ENCODE results near the gene SLC7A1.
"Not testable (repeated sequence)": the region's sequence is repeated elsewhere in the genome, so short reads cannot be mapped to it uniquely, and the experiment has no call there.

Gene SLC7A1

GRCh38 chr13:29595380-29596063 lies at the start of gene SLC7A1:
SLC7A1 (minus strand) TSS chr13:29595688; CDS start chr13:29536188, 59,500 bp downstream.
- Histone ChIP-seq H3K9ac (ENCODE audit: low read depth, low read length) (peak within 1 kb of the TSS; percentile 88), H3K9me3 (ENCODE audit: insufficient read depth, low read depth, low read length) (no peaks in the 10 kb centered on the region), H3K36me3 (ENCODE audit: insufficient read depth, low read depth, low read length) (peaks cover 6% of the 10 kb centered on the region; the same call in 1 of the 2 replicates), H3K4me1 (ENCODE audit: insufficient read depth, low read length) (peaks cover 8% of the 10 kb centered on the region; the same call in 1 of the 2 replicates), H3K27me3 (ENCODE audit: insufficient read depth, low read length) (peaks cover 13% of the 10 kb centered on the region), H3K27ac (ENCODE audit: low read length) (peak within 1 kb of the TSS; percentile 22), H3K4me3 (ENCODE audit: low read length) (peak within 1 kb of the TSS; percentile 89)

DNA sequence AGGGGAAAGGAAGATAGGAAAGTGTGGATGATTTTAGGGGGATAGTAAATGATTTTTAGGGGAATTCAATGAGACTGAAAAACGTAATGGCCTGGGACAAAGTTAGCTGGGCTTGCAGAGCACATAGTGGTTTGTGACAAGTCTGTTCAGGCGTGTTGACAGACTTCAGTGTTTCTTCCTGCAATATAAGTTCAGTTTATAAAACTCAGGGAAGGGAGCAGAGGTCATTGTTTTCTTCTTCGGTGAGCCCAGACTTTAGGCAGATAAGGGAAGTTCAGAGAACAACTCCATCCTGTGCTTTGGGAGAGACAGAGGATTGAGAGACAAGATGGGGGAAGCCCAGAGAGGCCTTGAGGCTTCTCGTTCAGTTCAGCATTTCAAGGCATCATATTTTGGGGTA lies 45.2 kb upstream of the SLC7A1 start:
- Histone ChIP-seq H3K4me1 (ENCODE audit: insufficient read depth, low read length) (no peaks in the 10 kb centered on the region), H3K4me3 (ENCODE audit: low read length) (no peak overlapping the region), H3K9me3 (ENCODE audit: insufficient read depth, low read depth, low read length) (no peaks in the 10 kb centered on the region), H3K9ac (ENCODE audit: low read depth, low read length) (no peak overlapping the region), H3K36me3 (ENCODE audit: insufficient read depth, low read depth, low read length) (no peaks in the 10 kb centered on the region), H3K27ac (ENCODE audit: low read length) (no peak overlapping the region), H3K27me3 (ENCODE audit: insufficient read depth, low read length) (no peaks in the 10 kb centered on the region)

DNA sequence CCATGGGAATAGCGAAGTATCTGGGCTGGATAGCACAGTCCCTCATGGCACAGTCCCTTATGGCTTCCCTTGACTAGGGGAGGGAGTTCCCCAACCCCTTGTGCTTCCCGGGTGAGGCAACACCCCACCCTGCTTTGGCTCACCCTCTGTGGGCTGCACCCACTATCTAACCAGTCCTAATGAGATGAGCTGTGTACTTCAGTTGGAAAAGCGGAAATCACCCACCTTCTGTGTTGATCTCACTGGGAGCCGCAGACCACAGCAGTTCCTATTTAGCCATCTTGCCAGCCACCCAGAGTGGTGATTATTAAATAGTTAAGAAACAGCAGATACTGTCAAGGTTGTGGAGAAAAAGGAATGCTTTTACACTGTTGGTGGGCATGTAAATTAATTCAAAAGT lies 41.3 kb upstream of the SLC7A1 start:
- H3K4me1 ChIP-seq (ENCODE audit: insufficient read depth, low read length); H3K4me3 ChIP-seq (ENCODE audit: low read length); H3K27me3 ChIP-seq (ENCODE audit: insufficient read depth, low read length); H3K36me3 ChIP-seq (ENCODE audit: insufficient read depth, low read depth, low read length); H3K9ac ChIP-seq (ENCODE audit: low read depth, low read length); H3K27ac ChIP-seq (ENCODE audit: low read length); H3K9me3 ChIP-seq (ENCODE audit: insufficient read depth, low read depth, low read length): not testable (repeated sequence)

- H3K27ac ChIP-seq (ENCODE audit: low read length) = no peak overlapping the region
- no peak overlapping the region for H3K9ac ChIP-seq (ENCODE audit: low read depth, low read length)
- H3K27me3 ChIP-seq (ENCODE audit: insufficient read depth, low read length) = no peaks in the 10 kb centered on the region
- no peaks in the 10 kb centered on the region for H3K36me3 ChIP-seq (ENCODE audit: insufficient read depth, low read depth, low read length)
- no peaks in the 10 kb centered on the region for H3K4me1 ChIP-seq (ENCODE audit: insufficient read depth, low read length)
- H3K9me3 ChIP-seq (ENCODE audit: insufficient read depth, low read depth, low read length) = no peaks in the 10 kb centered on the region
- no peak overlapping the region for H3K4me3 ChIP-seq (ENCODE audit: low read length)
Measured at GRCh38 chr13:29624997-29625396, 29.5 kb upstream of the SLC7A1 start.

GRCh38 chr13:29621841-29622240 lies 26.4 kb upstream of the SLC7A1 start:
- Histone ChIP-seq H3K27ac (ENCODE audit: low read length) (no peak overlapping the region), H3K4me3 (ENCODE audit: low read length) (no peak overlapping the region), H3K4me1 (ENCODE audit: insufficient read depth, low read length) (no peaks in the 10 kb centered on the region), H3K27me3 (ENCODE audit: insufficient read depth, low read length) (no peaks in the 10 kb centered on the region), H3K9me3 (ENCODE audit: insufficient read depth, low read depth, low read length) (no peaks in the 10 kb centered on the region), H3K36me3 (ENCODE audit: insufficient read depth, low read depth, low read length) (no peaks in the 10 kb centered on the region), H3K9ac (ENCODE audit: low read depth, low read length) (no peak overlapping the region)

DNA sequence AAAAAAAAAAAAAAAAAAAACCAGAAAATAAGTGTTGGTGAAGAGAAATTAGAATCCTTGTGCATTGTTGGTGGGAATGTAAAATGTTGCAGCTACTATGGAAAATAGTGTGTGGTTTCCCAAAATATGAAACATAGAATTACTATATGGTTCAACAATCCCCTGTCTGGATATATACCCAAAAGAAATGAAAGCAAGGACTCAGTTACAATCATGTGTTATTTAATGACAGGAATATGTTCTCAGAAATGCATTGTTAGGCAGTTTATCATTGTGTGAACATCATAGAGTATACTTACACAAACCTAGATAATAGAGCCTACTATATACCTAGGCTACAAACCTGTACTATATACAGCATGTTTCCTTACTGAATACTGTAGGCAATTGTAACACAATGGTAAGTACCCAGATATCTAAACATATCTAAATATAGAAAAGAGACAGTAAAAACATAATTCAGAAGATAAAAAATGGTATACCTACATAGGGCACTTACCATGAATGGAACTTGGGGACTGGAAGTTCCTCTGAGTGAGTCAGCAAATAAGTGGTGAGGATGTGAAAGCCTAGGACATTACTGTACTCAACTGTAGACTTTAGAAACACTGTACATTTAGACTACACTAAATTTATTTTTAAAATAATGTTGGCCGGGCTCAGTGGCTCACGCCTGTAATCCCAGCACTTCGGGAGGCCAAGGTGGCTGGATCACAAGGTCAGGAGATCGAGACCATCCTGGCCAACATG lies 25.7 kb upstream of the SLC7A1 start:
- Histone ChIP-seq H3K4me3 (ENCODE audit: low read length) (no peak overlapping the region), H3K27ac (ENCODE audit: low read length) (no peak overlapping the region), H3K9ac (ENCODE audit: low read depth, low read length) (no peak overlapping the region), H3K27me3 (ENCODE audit: insufficient read depth, low read length) (no peaks in the 10 kb centered on the region), H3K4me1 (ENCODE audit: insufficient read depth, low read length) (no peaks in the 10 kb centered on the region), H3K36me3 (ENCODE audit: insufficient read depth, low read depth, low read length) (no peaks in the 10 kb centered on the region), H3K9me3 (ENCODE audit: insufficient read depth, low read depth, low read length) (no peaks in the 10 kb centered on the region)

- no peak overlapping the region for H3K27ac ChIP-seq (ENCODE audit: low read length)
- H3K4me1 ChIP-seq (ENCODE audit: insufficient read depth, low read length) = no peaks in the 10 kb centered on the region
- H3K9me3 ChIP-seq (ENCODE audit: insufficient read depth, low read depth, low read length) = no peaks in the 10 kb centered on the region
- H3K36me3 ChIP-seq (ENCODE audit: insufficient read depth, low read depth, low read length) = no peaks in the 10 kb centered on the region
- H3K4me3 ChIP-seq (ENCODE audit: low read length) = no peak overlapping the region
- H3K9ac ChIP-seq (ENCODE audit: low read depth, low read length) = no peak overlapping the region
- H3K27me3 ChIP-seq (ENCODE audit: insufficient read depth, low read length) = no peaks in the 10 kb centered on the region
Measured at GRCh38 chr13:29619995-29620394, 24.5 kb upstream of the SLC7A1 start.

DNA sequence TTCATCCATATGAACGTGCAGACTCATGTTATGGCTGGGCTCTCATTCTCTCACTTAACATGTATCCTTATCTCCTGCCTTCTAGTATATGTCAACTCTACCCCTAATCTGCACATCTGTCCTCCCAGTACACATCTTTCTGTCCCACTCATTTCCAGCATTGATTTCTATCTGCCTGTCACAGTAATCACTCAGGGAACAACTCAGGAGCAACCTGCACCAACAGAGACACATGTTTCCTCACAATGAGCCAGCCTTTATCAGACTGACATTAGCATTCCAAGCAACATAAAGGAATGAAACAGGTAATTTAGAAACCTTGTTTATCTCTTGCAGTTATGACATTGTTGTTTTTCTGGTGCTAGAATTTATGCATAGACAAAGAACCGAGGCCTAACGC lies 17.6 kb upstream of the SLC7A1 start:
- Histone ChIP-seq H3K27ac (ENCODE audit: low read length) (no peak overlapping the region), H3K27me3 (ENCODE audit: insufficient read depth, low read length) (no peaks in the 10 kb centered on the region), H3K4me3 (ENCODE audit: low read length) (no peak overlapping the region), H3K9me3 (ENCODE audit: insufficient read depth, low read depth, low read length) (no peaks in the 10 kb centered on the region), H3K4me1 (ENCODE audit: insufficient read depth, low read length) (no peaks in the 10 kb centered on the region), H3K36me3 (ENCODE audit: insufficient read depth, low read depth, low read length) (no peaks in the 10 kb centered on the region), H3K9ac (ENCODE audit: low read depth, low read length) (no peak overlapping the region)

DNA sequence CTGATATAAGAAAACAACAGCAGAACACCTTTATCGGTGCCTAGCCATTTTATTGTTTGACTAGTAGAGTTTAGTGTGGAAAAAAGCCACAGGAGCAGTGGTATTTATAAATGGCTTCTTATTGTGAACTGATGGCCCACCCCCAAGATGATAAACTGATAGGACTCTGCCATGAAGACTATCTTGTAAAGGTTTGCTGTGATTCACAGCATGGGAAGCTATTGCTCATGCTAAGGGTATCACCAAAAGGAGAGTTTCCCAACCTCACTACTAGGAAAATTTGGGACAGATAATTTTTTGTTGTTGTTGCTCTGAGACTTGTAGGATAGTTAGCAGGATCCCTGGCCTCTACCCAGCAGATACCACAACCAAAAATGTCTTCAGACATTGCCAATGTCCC lies 12.0 kb upstream of the SLC7A1 start:
- no peaks in the 10 kb centered on the region for H3K4me1 ChIP-seq (ENCODE audit: insufficient read depth, low read length)
- H3K36me3 ChIP-seq (ENCODE audit: insufficient read depth, low read depth, low read length) = no peaks in the 10 kb centered on the region
- H3K9ac ChIP-seq (ENCODE audit: low read depth, low read length) = no peak overlapping the region
- H3K27me3 ChIP-seq (ENCODE audit: insufficient read depth, low read length) = no peaks in the 10 kb centered on the region
- H3K4me3 ChIP-seq (ENCODE audit: low read length) = no peak overlapping the region
- H3K9me3 ChIP-seq (ENCODE audit: insufficient read depth, low read depth, low read length) = no peaks in the 10 kb centered on the region
- no peak overlapping the region for H3K27ac ChIP-seq (ENCODE audit: low read length)

DNA sequence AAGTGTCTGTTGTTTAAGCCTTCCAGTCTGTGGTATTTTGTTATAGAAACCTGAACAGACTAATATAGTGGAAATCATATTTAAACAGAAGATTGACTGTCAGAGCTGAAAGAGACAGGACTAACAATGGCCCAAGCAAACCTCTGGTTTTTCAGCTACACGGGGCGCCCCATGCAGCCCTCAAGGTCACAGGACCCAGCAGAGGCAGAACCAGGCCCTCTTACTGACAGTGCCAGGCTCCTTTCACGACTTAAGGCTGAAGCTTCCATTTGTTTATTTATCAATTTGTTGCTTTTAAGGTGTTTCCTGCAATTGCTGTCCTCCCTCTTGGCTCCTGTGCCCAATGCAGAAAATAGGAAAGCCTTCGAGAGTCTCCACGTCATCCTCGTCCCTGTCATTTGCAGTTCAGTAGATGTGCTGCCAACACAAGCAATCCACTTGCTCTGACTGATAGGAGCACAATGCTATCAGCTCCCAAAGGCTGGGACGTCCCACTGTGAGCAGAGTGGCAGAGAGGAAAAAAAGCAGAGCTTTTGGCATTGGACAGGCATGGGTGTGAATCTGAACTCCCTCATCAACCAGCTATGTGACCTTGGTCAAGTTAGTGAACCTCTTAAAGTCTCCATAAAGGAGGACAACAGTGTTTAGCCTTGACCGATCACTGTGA lies 10.5 kb upstream of the SLC7A1 start:
- Histone ChIP-seq H3K27me3 (ENCODE audit: insufficient read depth, low read length) (no peaks in the 10 kb centered on the region), H3K9me3 (ENCODE audit: insufficient read depth, low read depth, low read length) (no peaks in the 10 kb centered on the region), H3K27ac (ENCODE audit: low read length) (no peak overlapping the region), H3K4me3 (ENCODE audit: low read length) (no peak overlapping the region), H3K4me1 (ENCODE audit: insufficient read depth, low read length) (no peaks in the 10 kb centered on the region), H3K36me3 (ENCODE audit: insufficient read depth, low read depth, low read length) (no peaks in the 10 kb centered on the region), H3K9ac (ENCODE audit: low read depth, low read length) (no peak overlapping the region)

GRCh38 chr13:29598321-29598720 lies 2.8 kb upstream of the SLC7A1 start:
- no peaks in the 10 kb centered on the region for H3K36me3 ChIP-seq (ENCODE audit: insufficient read depth, low read depth, low read length)
- H3K27me3 ChIP-seq (ENCODE audit: insufficient read depth, low read length) = peaks cover 13% of the 10 kb centered on the region
- no peak overlapping the region for H3K4me3 ChIP-seq (ENCODE audit: low read length)
- H3K27ac ChIP-seq (ENCODE audit: low read length) = no peak overlapping the region
- H3K9ac ChIP-seq (ENCODE audit: low read depth, low read length) = no peak overlapping the region
- peaks cover 3% of the 10 kb centered on the region; the same call in 1 of the 2 replicates for H3K4me1 ChIP-seq (ENCODE audit: insufficient read depth, low read length)
- H3K9me3 ChIP-seq (ENCODE audit: insufficient read depth, low read depth, low read length) = no peaks in the 10 kb centered on the region

DNA sequence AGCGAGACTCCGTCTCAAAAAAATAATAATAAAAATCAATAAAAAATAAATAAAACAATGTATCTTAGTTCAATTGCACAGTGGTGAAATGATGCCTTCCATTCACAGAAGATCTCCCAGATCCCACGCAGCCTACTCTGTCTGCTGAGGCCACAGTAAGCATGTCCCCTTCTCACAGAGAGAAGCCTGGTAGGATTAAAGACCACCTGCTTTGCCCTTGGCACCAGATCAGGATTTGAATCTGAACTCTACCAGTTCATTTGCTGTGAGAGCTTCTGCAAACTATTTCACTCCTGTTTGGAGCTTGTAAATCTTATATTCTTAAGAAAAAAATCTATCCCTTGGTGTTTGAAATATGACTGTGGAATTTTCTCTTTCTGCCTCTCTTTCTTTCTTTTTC lies 2.2 kb upstream of the SLC7A1 start:
- Histone ChIP-seq H3K4me1 (ENCODE audit: insufficient read depth, low read length) (peaks cover 3% of the 10 kb centered on the region; the same call in 1 of the 2 replicates), H3K36me3 (ENCODE audit: insufficient read depth, low read depth, low read length) (no peaks in the 10 kb centered on the region), H3K4me3 (ENCODE audit: low read length) (no peak overlapping the region), H3K9me3 (ENCODE audit: insufficient read depth, low read depth, low read length) (no peaks in the 10 kb centered on the region), H3K27me3 (ENCODE audit: insufficient read depth, low read length) (peaks cover 13% of the 10 kb centered on the region), H3K9ac (ENCODE audit: low read depth, low read length) (no peak overlapping the region), H3K27ac (ENCODE audit: low read length) (no peak overlapping the region)

All from iPS-20b (cell line).